Inflammatory macrophage (primary cell): ENCODE results near the gene OGFR.
A peak's percentile ranks its signal among the peaks of the same experiment; 100 is the strongest.

Source experiments
- DNase-seq, 2 donors: peaks; one replicate each; pipeline ENCODE4 v3.0.0-alpha.2; 2020 to 2022

Gene OGFR

DNA sequence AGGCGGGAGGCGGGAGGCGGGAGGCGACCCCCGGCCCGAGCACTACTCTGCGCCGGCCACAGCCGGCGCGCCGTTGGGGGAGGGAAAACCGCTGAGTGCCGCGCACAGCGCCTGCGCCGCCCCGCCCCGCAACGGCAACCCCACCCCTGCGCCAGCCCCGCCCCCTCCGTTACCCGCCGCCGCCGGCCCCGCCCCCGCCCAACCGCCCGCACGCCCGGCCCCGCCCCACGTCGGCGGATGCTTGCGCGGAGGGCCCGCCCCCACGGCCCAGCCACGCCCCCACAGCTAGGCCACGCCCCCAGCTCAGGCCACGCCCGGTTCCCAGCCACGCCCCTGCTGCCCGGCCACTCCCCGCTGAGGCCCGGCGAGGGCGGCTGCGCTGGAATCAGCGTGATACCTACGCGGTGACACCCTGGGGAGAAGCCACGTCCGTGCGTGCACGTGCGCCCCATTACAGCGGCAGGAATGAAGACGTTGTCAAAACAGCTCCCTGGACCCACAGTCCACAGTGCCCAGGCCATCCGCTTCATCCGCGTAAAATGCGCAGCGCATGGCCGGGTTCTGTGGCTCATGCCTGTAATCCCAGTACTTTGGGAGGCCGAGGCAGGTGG lies 57.2 kb downstream of the OGFR start, which contains the start of gene TCFL5:
Gene TCFL5 (minus strand): TSS at position 97 of the 611 bp plus-strand sequence. CDS start 152 bp downstream, outside the sequence.
- DNase-seq = peak; percentile 88 to 91
